ENCODE results near the gene RNU6-9. TPM values are rescaled to one million over a fixed set of nuclear protein-coding genes. Genes with fewer than 3 reads are reported as not detected.
A peak's percentile ranks its signal among the peaks of the same experiment; 100 is the strongest.

RNU6-9 gene
- total RNA-seq, 1 experiment from 2014 or later = not detected

DNA sequence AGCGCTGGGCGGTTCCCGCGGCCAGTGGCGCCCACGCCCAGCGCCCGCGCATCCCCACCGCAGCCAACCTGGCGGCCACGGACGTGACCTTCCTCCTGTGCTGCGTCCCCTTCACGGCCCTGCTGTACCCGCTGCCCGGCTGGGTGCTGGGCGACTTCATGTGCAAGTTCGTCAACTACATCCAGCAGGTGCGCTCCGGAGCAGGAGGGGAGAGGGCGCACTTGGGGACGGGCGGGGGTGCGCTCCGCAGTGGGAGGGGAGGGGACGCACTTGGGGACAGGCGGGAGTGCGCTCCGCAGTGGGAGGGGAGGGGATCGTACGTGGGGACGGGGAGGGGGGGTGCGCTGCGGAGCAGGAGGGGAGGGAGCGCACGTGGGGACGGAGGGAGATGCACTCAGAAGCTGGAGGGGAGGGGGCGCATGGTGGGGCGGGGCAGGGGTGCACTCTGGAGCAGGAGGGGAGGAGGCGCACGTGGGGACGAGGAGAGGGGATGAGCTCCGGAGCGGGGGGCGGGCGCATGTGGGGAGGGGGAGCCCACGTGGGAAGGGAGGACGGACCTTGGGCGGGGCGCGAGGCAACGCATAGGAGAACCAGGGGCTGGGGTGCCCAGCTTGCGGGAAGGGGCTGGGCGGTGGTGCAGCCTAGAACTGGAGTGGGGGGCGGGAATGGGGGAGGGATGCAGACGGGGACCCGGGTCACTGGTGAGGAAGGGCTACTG lies 25.4 kb downstream of the RNU6-9 start:
- Histone ChIP-seq H3K36me3 (ENCODE audit: control insufficient read depth, insufficient read depth, low read length) (no peaks in the 10 kb centered on the region), H3K27me3 (ENCODE audit: control insufficient read depth, insufficient read depth, low read length) (no peaks in the 10 kb centered on the region), H3K9me3 (ENCODE audit: control insufficient read depth, insufficient read depth, low read depth, low read length) (no peaks in the 10 kb centered on the region), H3K27ac (ENCODE audit: low read length) (no peak overlapping the region), H3K4me1 (ENCODE audit: control insufficient read depth, insufficient read depth, low read length) (peaks cover under 1% of the 10 kb centered on the region; the same call in 1 of the 2 replicates), H3K4me3 (ENCODE audit: low read depth in 2 of 2, low read length in 2 of 2) (peak overlapping the region; percentile 31 to 45)
- DNase-seq (ENCODE audit: low read depth, low spot score) (no peak), ATAC-seq (no peak)
- BruUV-seq (replicated peaks) = no TSS peak
- in situ Hi-C loops (cut with HindIII; ENCODE audit: low pct_unique_long_range_greater_than_20kb, low sequenced_read_pairs) = no loop called here
- no peak for TF ChIP-seq POLR2AphosphoS5 (IDR thresholded peaks at IDR 0.05; ENCODE audit: low read depth, low read length)
- TF ChIP-seq, protein P1, sequence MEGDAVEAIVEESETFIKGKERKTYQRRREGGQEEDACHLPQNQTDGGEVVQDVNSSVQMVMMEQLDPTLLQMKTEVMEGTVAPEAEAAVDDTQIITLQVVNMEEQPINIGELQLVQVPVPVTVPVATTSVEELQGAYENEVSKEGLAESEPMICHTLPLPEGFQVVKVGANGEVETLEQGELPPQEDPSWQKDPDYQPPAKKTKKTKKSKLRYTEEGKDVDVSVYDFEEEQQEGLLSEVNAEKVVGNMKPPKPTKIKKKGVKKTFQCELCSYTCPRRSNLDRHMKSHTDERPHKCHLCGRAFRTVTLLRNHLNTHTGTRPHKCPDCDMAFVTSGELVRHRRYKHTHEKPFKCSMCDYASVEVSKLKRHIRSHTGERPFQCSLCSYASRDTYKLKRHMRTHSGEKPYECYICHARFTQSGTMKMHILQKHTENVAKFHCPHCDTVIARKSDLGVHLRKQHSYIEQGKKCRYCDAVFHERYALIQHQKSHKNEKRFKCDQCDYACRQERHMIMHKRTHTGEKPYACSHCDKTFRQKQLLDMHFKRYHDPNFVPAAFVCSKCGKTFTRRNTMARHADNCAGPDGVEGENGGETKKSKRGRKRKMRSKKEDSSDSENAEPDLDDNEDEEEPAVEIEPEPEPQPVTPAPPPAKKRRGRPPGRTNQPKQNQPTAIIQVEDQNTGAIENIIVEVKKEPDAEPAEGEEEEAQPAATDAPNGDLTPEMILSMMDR (IDR thresholded peaks at IDR 0.05) = no peak
- TF ChIP-seq TCF7L2 (IDR thresholded peaks at IDR 0.05; ENCODE audit: low read depth, low read length) = no peak
- no peak for TF ChIP-seq SIN3A (IDR thresholded peaks at IDR 0.05; ENCODE audit: borderline replicate concordance, insufficient read depth, low read depth, low read length)
- TF ChIP-seq, protein P2, sequence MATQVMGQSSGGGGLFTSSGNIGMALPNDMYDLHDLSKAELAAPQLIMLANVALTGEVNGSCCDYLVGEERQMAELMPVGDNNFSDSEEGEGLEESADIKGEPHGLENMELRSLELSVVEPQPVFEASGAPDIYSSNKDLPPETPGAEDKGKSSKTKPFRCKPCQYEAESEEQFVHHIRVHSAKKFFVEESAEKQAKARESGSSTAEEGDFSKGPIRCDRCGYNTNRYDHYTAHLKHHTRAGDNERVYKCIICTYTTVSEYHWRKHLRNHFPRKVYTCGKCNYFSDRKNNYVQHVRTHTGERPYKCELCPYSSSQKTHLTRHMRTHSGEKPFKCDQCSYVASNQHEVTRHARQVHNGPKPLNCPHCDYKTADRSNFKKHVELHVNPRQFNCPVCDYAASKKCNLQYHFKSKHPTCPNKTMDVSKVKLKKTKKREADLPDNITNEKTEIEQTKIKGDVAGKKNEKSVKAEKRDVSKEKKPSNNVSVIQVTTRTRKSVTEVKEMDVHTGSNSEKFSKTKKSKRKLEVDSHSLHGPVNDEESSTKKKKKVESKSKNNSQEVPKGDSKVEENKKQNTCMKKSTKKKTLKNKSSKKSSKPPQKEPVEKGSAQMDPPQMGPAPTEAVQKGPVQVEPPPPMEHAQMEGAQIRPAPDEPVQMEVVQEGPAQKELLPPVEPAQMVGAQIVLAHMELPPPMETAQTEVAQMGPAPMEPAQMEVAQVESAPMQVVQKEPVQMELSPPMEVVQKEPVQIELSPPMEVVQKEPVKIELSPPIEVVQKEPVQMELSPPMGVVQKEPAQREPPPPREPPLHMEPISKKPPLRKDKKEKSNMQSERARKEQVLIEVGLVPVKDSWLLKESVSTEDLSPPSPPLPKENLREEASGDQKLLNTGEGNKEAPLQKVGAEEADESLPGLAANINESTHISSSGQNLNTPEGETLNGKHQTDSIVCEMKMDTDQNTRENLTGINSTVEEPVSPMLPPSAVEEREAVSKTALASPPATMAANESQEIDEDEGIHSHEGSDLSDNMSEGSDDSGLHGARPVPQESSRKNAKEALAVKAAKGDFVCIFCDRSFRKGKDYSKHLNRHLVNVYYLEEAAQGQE (IDR thresholded peaks at IDR 0.05; ENCODE audit: insufficient read depth in 1 of 2, low read depth in 2 of 2, low read length in 1 of 2) = no peak
- ChIA-PET POLR2A (no interaction called here), CTCF (interaction anchor here (0.6 to 0.7 kb wide), 3 partner anchors 52 to 348 kb away, joined by 3 to 4 read pairs (median 4); no protein-coding TSS in a partner anchor)
- intact Hi-C loops (cut with micrococcal nuclease; ENCODE audit: unreplicated experiment) = loop anchor here (10.0 kb wide), 1 partner anchor 144 kb away; no protein-coding TSS in a partner anchor

DNA sequence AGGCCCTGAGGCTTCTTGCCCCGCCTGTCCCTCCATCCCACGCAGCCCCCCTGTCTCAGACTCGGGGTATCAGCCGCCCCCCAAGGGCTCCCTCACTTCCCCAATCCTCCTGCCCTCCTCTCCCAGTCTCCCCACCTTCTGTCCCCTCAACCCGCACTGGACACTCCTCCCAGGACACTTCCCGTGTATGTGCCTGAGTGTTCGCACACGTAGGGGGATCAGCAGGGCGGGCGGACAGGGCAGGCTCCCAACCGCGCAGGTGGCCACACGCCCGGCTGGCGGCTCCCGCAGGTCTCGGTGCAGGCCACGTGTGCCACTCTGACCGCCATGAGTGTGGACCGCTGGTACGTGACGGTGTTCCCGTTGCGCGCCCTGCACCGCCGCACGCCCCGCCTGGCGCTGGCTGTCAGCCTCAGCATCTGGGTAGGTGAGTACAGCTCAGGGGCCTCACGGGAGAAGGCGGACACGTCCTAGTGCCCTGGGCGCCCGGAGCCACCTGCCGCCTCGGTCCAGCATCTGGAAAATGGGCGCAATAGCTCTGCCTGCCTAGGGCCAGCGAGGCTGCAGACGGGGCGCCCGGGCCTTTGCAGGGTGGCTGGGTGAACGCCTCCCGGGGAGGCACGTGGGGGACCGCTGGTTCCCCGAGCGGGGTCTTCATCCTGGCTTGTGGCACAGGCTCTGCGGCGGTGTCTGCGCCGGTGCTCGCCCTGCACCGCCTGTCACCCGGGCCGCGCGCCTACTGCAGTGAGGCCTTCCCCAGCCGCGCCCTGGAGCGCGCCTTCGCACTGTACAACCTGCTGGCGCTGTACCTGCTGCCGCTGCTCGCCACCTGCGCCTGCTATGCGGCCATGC lies 26.1 kb downstream of the RNU6-9 start:
- intact Hi-C loops (cut with micrococcal nuclease; ENCODE audit: unreplicated experiment) (loop anchor here (10.0 kb wide), 1 partner anchor 145 kb away; no protein-coding TSS in a partner anchor), in situ Hi-C loops (cut with HindIII; ENCODE audit: low pct_unique_long_range_greater_than_20kb, low sequenced_read_pairs) (no loop called here)
- Histone ChIP-seq H3K36me3 (ENCODE audit: control insufficient read depth, insufficient read depth, low read length) (no peaks in the 10 kb centered on the region), H3K4me1 (ENCODE audit: control insufficient read depth, insufficient read depth, low read length) (no peaks in the 10 kb centered on the region), H3K27me3 (ENCODE audit: control insufficient read depth, insufficient read depth, low read length) (no peaks in the 10 kb centered on the region), H3K4me3 (ENCODE audit: low read depth in 2 of 2, low read length in 2 of 2) (peak overlapping the region; percentile 26 to 38), H3K27ac (ENCODE audit: low read length) (no peak overlapping the region), H3K9me3 (ENCODE audit: control insufficient read depth, insufficient read depth, low read depth, low read length) (no peaks in the 10 kb centered on the region)
- CTCF ChIA-PET = interaction anchor here (0.6 to 0.7 kb wide), 2 partner anchors 51 to 347 kb away, joined by 4 read pairs; no protein-coding TSS in a partner anchor
- TF ChIP-seq, protein P1 (IDR thresholded peaks at IDR 0.05) = no peak
- TF ChIP-seq SIN3A (IDR thresholded peaks at IDR 0.05; ENCODE audit: borderline replicate concordance, insufficient read depth, low read depth, low read length) (no peak), TCF7L2 (IDR thresholded peaks at IDR 0.05; ENCODE audit: low read depth, low read length) (no peak), POLR2AphosphoS5 (IDR thresholded peaks at IDR 0.05; ENCODE audit: low read depth, low read length) (no peak)
- TF ChIP-seq, protein P2 (IDR thresholded peaks at IDR 0.05; ENCODE audit: insufficient read depth in 1 of 2, low read depth in 2 of 2, low read length in 1 of 2) = no peak
- DNase-seq (ENCODE audit: low read depth, low spot score) (no peak), ATAC-seq (peak; percentile 50)
- POLR2A ChIA-PET = interaction anchor here (0.6 kb wide), 1 partner anchor 65 kb away, joined by 3 read pairs; the partner anchor contains the start of gene WDR18
- no TSS peak for BruUV-seq (replicated peaks)
